ENCODE results near the gene HOGA1.
A peak's percentile ranks its signal among the peaks of the same experiment; 100 is the strongest.
"Not testable (repeated sequence)": the region's sequence is repeated elsewhere in the genome, so short reads cannot be mapped to it uniquely, and the experiment has no call there.

Gene HOGA1

DNA sequence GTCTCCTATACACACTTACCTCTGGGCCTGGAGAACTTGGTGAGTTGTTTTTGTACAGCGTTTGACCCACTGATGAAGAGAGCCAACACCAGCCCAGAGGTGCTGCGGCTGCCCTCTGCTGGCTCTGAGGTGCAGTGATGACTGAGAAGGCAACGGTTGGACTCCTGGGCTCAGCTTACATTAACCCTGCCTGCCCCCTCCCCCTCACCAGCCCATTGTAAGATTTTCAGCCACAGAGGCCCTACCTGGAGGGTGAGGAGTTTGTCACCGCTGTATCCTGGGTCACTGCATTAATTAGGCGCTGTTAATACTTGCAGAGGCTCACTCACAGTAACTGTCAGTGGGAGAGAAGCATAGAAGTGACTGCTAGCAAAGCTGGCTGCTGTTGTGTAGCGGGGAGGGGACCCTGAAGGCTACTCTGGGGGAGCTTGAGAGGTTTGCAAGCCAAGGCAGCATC, 30.6 kb upstream of the HOGA1 start:
- DNase-seq: peak in 44 of 56 donors; percentile 11 to 79 (median 48)

- DNase-seq: not testable (repeated sequence)
Measured at GRCh38 chr10:97554336-97554735, 29.9 kb upstream of the HOGA1 start.

GRCh38 chr10:97555541-97555940, 28.6 kb upstream of the HOGA1 start:
- DNase-seq: not testable (repeated sequence)

DNA sequence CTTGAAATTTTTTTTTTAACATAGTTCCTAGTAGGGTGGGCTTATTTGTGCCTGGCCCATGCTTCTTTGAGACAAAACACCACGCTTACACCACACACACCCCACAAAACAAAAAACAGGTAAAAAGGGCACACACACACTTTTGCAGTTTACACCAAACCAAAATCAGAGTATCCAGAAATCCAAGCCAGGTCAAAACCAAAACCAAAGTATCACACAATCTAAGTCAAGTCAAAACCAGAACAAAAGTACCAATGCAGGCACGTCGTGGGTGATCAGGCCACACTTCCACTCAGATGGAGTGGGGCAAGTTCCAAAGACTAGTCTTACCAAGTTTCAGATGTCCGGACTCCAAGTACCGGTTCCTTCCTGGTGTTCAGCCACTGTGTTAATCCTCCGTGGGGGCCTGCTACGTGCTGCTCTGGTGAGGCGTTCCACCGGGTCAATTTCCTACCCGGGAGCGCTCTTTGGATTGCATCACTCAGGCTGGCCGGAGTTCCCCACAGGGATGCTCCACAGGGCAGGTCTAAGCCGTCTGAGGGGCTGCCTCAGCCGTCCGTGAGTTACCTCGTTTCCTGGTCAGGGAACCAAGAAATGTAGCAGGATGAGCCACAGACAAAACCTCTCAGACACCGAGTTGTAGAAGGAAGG, 23.3 kb upstream of the HOGA1 start:
- DNase-seq: not testable (repeated sequence)

DNA sequence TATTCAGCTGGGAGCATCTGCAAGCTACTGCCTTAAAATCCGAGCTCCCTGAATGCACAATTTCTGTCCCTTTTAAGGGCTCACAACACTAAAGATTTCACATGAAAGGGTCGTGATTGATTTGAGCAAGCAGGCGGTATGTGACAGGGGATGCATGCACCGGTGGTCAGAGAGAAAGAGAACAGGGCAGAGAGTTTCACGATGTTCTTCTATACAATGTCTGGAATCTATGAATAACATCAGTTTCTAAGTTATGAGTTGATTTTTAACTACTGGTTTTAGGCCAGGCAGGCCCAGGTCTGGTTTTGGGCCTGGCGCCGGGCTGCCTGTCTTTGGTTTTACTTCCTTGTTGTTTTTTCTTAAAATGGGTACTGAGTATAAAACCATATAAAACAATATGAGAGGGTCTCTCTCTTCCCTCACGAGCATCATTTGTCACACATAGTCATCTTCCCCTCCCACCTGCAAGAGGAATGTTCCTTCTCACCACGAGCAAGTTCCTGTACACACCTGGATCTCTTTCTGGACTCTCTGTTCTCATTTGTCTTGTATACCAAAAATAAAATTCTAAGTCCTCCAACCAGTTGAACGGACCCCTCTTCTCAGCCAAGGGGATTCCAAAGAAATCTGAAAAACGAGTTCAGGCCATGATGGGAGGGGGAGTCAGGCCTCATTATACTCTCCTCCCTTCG, 22.7 kb upstream of the HOGA1 start:
- not testable (repeated sequence) for DNase-seq

DNA sequence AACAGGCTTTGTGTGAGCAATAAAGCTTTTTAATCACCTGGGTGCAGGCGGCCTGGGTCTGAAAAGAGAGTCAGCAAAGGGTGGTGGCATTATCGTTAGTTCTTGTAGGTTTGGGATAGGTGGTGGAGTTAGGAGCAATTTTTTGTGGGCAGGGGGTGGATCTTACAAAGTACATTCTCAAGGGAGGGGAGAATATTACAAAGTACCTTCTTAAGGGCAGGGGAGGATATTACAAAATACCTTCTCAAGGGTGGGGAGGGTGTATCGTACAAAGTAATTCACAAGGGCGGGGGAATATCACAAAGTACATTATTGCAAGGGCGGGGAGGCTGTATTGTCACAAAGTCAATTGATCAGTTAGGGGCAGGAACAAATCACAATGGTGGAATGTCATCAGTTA, 21.9 kb upstream of the HOGA1 start:
- DNase-seq: not testable (repeated sequence)

GRCh38 chr10:97563337-97563736, 20.9 kb upstream of the HOGA1 start:
- no peak for DNase-seq

- no peak for DNase-seq
Measured at GRCh38 chr10:97564776-97565175, 19.4 kb upstream of the HOGA1 start.

GRCh38 chr10:97566336-97566996, 17.7 kb upstream of the HOGA1 start:
- no peak for DNase-seq

- DNase-seq: no peak
Measured at GRCh38 chr10:97567891-97568290, 16.3 kb upstream of the HOGA1 start.

DNA sequence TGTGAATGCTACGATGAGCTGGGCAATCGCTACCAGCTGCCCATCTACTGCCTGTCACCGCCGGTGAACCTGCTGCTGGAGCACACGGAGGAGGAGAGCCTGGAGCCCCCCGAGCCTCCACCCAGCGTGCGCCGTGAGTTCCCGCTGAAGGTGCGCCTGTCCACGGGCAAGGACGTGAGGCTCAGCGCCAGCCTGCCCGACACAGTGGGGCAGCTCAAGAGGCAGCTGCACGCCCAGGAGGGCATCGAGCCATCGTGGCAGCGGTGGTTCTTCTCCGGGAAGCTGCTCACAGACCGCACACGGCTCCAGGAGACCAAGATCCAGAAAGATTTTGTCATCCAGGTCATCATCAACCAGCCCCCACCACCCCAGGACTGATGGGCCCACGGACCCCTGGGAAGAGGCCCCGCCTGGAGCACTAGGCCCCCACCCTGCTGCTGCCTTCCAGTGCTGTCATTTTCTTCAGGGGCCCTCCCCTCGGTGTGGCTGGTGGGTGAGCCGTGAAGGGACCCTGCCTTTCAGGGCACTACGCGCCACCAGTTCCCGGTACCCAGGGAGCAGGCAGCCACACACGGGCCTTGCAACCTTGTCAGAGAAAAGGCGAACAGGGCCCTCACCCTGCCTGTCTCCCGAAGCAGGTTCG, 13.9 kb upstream of the HOGA1 start:
- no peak for DNase-seq

DNA sequence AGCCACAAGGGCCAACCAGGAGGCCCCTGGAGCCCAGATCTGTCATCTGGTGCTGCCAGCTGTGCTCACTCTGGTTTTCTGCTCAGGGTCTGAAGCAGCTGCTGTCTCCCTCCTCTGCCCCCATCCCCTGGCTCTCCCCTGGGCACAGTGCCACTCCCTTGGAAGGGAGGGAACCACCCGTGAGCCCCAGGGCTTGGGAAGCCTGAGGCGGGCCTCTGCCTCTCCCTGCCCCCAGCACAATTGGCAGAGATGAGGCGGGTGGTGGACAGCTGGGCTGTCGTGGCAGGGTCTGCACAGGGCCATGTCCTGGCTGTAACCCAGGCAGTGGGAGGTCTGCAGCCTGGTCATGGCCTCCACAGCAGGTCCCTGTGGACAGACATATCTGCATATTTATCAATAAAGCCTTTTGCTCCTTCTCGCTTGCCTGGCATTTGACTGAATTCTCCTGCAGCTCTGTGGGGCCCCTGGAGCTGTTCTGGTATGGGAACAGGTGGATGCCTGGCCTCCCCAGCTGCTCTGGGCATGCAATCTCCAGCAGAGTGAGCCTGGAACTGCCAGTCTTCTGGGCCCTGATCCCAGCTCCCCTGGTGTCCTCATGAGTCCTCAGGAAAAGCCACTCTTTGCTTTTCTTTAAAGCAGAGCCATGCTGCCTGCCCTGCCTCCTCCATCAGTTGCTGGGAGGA, 13.3 kb upstream of the HOGA1 start:
- peak in 3 of 56 donors; percentile 8 to 25 (median 24) for DNase-seq

GRCh38 chr10:97571622-97572021, 12.6 kb upstream of the HOGA1 start:
- no peak for DNase-seq

DNA sequence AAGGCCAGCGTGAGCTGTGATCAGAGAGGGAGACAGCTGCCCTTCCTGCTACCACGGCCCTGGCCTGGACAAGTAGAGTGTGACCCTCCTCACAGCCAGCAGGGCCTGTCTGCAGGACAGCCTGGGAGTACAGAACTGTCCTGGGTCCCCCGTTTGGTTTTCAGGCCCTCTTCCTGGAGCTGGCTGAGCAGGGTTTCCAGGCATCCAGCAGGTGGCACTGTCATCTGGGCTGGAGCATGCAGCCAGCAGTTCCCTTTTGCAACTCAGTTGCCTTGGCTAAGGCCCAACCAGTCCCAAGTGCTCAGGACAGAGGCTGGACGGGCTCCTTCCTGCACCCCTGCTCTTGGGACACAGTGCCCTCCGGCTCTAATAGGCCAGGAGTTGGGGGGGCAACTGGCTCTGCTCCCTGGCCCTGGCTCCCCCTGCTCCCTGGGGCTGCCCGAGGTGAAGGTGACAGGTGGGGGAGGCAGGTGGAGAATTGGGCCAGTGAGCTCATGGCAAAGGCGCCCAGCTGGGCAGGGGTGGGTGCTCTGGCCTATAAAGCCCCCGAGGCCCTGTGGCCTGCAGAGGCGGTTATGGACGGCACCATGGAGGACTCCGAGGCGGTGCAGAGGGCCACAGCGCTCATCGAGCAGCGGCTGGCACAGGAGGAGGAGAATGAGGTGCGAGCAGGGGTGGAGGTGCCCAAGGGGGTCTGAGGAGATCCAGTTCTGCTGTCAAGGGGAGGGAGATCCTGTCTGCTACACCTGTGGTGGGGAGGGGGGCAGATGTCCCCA, 11.8 kb upstream of the HOGA1 start, which contains the start of gene ANKRD2:
TSS of gene ANKRD2 (plus strand) at position 566 of the 776 bp plus-strand sequence. CDS start at position 576, 10 bp downstream.
- peak in 48 of 56 donors; percentile 10 to 79 (median 54) for DNase-seq

- no peak for DNase-seq
Measured at GRCh38 chr10:97573021-97573420, 11.2 kb upstream of the HOGA1 start.

DNA sequence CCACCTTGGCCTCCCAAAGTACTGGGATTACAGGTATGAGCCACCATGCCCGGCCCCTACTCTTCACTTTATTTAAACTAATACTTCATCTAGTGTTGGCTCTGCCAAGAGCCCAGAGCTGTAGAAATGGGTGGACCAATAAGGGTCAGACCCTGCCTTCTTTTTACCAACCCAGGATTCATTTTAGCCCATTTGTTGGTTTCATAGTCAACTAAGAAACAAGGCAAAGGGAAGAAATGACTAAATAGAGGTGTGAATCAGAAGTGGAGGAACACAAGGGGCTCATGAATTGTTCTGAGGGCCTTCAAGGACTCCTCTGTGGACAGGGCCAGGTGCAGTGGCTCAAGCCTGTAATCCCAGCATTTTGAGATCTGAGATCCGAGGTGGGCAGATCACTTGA, 10.5 kb upstream of the HOGA1 start:
- no peak for DNase-seq

DNA sequence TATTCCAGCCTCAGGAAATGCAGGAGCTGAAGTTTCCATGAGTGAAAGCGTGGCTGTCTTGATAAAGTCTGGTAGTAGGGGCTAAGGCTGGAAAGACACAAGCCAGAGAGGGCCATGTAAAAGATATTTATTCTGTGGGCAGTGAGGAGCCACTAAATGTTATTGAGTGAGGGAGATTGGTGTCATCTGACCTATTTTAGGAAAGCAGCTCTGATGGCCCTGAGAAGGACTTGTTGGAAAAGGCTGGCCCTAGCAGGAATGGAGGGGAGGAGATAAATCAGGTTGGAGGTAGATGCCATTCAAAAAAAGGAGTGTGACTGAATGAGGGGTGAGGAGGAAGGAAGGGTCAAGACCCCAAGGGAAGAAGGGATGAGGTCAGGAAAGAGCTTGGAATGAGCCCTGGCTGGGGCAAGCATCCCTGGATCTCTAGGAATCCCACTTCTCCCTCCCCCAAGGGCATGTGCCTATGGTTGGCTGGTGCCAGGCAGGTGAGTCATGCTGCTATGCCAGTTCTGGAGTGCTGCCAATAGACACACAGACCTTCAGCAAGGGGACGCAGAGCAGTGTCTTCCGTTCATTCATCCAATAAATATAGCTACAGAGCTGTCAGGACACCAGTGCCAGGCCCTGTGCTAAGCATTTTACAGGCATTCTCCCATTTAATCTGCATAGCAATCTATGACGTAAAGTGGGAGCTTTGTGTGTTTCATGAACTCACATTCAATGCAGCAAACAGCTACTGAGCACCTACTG, 9.6 kb upstream of the HOGA1 start:
- peak in 4 of 56 donors; percentile 10 to 35 (median 16) for DNase-seq

DNA sequence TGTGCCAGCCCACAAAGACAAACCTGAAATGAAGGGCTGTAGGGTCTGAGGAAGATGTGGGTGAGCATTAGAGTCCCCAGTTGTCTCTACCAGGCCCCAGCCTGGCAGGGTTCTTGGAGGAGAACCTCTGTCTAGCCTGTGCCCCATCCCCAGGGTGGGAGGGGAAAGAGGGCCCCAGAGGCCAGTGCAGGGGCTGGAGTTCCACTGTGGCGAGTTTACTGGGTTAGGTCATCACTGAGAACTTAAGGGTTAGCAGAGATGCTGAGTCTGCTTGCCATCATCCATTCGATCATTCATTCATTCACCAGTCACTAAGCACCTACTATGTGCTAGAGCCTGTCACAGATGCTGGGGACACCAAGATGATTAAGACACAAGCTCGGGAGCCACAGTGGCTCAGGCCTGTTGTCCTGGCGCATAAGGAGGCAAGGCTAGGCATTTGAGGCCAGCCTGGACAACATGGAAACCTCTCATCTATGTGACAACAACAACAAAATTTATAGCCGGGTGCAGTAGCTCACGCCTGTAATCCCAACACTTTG, 9.0 kb upstream of the HOGA1 start:
- no peak for DNase-seq

GRCh38 chr10:97576487-97576886, 7.7 kb upstream of the HOGA1 start:
- not testable (repeated sequence) for DNase-seq

Measured in amygdala (tissue), 56 donors.